GM12872 (cell line): Measurements from ENCODE around the gene PDE4B.

Source experiments
- CTCF ChIP-seq: IDR thresholded peaks from 3 replicates; pipeline ENCODE4 v1.5.1; 2011; ENCODE audit warnings: low read depth, mild to moderate bottlenecking, low read length, moderate library complexity; ENCODE audit not compliant: insufficient read depth

PDE4B gene

GRCh38 chr1:66041654-66042053 lies 249.0 kb downstream of the PDE4B start:
- TF ChIP-seq CTCF = no peak

GRCh38 chr1:66043186-66043585 lies 250.5 kb downstream of the PDE4B start:
- TF ChIP-seq CTCF = no peak

- no peak for TF ChIP-seq CTCF
These were observed 252.2 kb downstream of the PDE4B start for GRCh38 chr1:66044912-66045311.

- TF ChIP-seq CTCF = no peak
These were observed 253.7 kb downstream of the PDE4B start for GRCh38 chr1:66046415-66046814.

GRCh38 chr1:66048011-66048410 lies 255.3 kb downstream of the PDE4B start:
- TF ChIP-seq CTCF = no peak

GRCh38 chr1:66050123-66050522 lies 257.4 kb downstream of the PDE4B start:
- no peak for TF ChIP-seq CTCF

GRCh38 chr1:66050633-66051032 lies 257.9 kb downstream of the PDE4B start:
- no peak for TF ChIP-seq CTCF

- no peak for TF ChIP-seq CTCF
These were observed 262.4 kb downstream of the PDE4B start for GRCh38 chr1:66055092-66055491.
